Measurements from ENCODE around the gene CFDP1. TPM values are rescaled to one million over a fixed set of nuclear protein-coding genes. Genes with fewer than 3 reads are reported as not detected.
A peak's percentile ranks its signal among the peaks of the same experiment; 100 is the strongest.

Gene CFDP1
- polyA plus RNA-seq, 1 donor from 2014 or later: 31.5 TPM

DNA sequence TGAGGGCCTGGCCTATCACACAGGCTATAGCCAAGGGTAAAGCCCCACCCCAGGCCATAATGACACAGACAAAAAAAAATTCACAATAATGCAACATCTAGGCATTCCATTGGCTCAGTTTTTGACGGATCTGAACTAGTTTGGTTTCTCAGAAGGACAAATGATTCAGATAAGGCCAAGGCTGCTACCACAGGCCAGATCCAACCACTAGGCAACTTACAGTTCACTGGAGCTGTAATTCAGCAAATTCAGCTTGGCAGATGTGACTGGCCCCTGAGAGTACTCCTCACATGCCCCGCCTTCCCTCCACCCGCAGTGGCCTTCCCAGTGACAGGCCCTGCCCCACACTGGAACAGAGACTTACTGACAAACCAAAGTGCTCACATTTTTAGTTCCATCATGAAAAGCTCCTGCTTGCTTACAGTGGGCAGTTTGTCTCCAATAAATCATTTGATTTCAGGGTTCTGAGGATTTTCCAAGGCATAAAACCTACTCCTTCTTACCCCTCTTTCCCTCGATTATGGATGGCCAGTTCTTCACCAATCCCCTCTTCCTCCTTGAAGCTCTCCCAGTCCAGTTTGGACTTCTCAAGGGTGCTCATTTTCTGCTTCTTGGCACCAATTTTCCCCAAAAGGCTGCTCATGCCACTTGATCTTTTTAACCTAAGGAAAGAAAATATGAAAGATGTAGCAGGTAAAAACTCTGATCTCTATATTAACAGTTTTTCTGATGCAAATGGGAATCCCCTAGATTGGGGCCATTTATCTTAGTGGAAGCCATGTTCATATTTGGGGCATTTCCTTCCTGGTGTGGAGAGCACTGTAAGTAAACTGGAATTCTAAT is 128.6 kb downstream of the CFDP1 start:
- Mint-ChIP-seq H3K36me3 (peaks cover 34% of the 10 kb centered on the region), H3K9me3 (no peaks in the 10 kb centered on the region), H3K4me3 (peak overlapping the region in 2 of 4 donors; percentile 9 to 23), H3K4me1 (peaks cover 0 to 7% (median 0%) of the 10 kb centered on the region in 3 donors), H3K27me3 (peaks cover 9% of the 10 kb centered on the region), H3K27ac (no peak overlapping the region)

DNA sequence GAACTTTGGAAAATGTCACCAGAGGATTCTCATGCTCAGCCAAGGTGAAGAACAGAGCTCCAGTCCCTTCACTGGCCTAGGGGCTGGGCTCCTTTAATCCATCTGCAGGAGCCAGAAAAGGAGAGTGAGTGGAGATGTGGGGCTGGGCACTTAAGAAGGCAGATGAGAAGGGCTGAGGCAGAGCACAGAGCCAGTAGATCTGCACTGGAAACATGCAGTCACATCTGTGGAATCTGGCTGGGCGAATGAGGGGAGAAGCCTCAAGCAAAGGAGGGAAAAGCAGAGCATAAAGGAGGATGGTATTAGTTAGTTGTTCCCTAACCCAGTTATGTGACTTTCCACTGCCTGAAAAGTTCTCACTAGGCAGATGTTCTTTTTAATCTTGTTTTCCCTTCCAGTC is 131.5 kb downstream of the CFDP1 start:
- H3K9me3 Mint-ChIP-seq: no peaks in the 10 kb centered on the region
- peaks cover 47% of the 10 kb centered on the region for H3K36me3 Mint-ChIP-seq
- no peak overlapping the region for H3K27ac Mint-ChIP-seq
- no peak overlapping the region for H3K4me3 Mint-ChIP-seq
- H3K4me1 Mint-ChIP-seq: peaks cover 0 to 16% (median 0%) of the 10 kb centered on the region in 3 donors
- H3K27me3 Mint-ChIP-seq: peaks cover 5% of the 10 kb centered on the region

DNA sequence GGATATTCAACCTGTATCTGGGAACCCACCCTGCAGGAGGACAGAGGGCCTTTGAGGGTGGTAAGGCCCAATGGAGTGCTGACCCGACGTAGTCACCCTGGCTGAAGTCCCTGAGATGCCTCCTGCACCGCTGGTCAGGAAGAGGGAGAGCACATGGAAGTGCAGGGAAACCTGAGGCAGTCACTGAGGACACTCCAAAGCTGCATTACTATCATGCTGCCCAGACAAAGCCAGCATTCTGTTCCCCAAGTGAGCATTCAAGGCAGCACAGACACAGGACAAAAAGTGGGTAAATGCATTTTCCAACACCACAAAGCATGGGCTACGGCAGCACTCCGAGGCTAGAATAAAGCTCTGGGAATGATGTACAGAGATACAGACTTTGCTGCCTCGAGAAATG is 135.0 kb downstream of the CFDP1 start:
- Mint-ChIP-seq H3K36me3 (peaks cover 50% of the 10 kb centered on the region), H3K9me3 (no peaks in the 10 kb centered on the region), H3K4me1 (peaks cover 0 to 13% (median 0%) of the 10 kb centered on the region in 3 donors), H3K27ac (no peak overlapping the region), H3K4me3 (peak overlapping the region in 1 of 4 donors; percentile 88), H3K27me3 (peaks cover 9% of the 10 kb centered on the region)

DNA sequence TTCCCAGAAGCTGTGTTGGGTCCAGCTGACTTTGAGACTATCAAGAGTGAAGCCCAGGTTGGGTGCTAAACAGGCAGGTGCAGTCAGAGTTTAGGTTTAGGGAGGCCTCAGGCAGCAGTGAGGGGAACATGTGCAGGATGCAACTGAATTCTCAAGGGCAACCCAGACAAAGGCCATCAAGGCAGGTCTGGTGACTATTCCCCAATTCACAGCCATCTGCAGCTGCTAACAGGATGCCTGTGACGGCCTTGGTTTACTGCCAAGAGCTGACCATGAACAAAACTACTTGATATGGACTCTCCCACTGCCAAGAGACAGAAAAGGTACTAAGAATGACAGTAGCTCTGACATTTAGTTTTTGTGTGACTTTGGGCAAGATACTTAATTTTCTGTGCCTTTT is 136.7 kb downstream of the CFDP1 start:
- Mint-ChIP-seq H3K27me3 (peaks cover 9% of the 10 kb centered on the region), H3K36me3 (peaks cover 54% of the 10 kb centered on the region), H3K9me3 (no peaks in the 10 kb centered on the region), H3K27ac (no peak overlapping the region), H3K4me3 (peak overlapping the region in 1 of 4 donors; percentile 29), H3K4me1 (peaks cover 0 to 13% (median 0%) of the 10 kb centered on the region in 3 donors)

DNA sequence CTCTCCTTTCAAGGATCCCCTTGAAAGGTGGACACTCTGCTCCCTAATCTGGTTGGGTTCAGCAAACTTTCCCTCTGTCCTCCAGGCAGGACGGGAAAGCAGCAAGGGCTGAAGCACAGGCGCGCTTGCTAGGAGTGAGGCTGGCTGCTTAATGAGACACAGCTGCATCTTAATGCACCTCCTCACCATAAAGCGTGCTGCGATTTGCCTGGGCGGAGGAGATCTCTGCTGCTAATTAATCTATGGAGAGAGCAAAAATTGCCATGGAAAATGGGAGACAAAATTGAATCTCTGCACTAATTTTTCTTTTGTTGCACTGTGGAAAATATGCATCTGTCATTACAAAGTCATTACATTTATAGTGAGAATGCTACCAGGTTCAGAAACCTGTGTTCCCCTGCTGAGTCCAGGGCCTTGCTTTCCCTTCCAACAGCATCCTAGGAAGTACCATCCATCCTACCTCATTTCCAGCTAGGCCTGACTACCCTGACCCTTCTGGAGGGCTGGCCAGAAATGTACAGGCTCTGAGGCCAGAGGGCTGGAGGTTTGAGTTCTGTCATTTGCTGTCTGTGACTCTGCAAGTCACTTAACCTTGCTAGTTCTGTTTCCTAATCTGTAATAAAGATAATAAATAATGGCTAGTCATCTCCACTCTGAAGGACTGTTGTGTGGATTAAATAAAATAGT is 138.4 kb downstream of the CFDP1 start:
- peaks cover 0 to 12% (median 0%) of the 10 kb centered on the region in 3 donors for H3K4me1 Mint-ChIP-seq
- no peaks in the 10 kb centered on the region for H3K9me3 Mint-ChIP-seq
- peak overlapping the region in 1 of 3 donors; percentile 33 for H3K27ac Mint-ChIP-seq
- peaks cover 7% of the 10 kb centered on the region for H3K27me3 Mint-ChIP-seq
- H3K4me3 Mint-ChIP-seq: no peak overlapping the region
- H3K36me3 Mint-ChIP-seq: peaks cover 48% of the 10 kb centered on the region

DNA sequence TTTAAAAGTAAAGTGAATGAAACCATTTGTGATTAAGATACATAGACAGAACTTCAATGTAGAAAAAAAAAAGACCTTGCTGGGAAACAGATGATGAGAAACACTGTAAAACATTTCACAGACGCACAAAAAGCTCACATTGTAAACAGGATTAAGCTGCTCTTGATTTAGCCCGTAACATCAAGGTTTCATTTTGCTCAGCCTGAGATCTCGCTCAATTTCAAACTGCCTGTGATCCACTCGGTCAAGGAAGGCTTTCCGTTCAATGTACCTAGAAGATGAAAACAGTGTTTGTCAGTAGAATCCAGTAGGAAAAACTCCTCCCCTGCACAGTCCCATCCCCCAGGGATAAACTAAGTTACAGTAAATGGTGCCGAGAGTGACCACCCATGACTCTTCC is 139.5 kb downstream of the CFDP1 start:
- peaks cover 0 to 7% (median under 1%) of the 10 kb centered on the region in 3 donors for H3K4me1 Mint-ChIP-seq
- no peaks in the 10 kb centered on the region for H3K9me3 Mint-ChIP-seq
- no peak overlapping the region for H3K27ac Mint-ChIP-seq
- peaks cover 46% of the 10 kb centered on the region for H3K36me3 Mint-ChIP-seq
- H3K27me3 Mint-ChIP-seq: peaks cover 3% of the 10 kb centered on the region
- no peak overlapping the region for H3K4me3 Mint-ChIP-seq

DNA sequence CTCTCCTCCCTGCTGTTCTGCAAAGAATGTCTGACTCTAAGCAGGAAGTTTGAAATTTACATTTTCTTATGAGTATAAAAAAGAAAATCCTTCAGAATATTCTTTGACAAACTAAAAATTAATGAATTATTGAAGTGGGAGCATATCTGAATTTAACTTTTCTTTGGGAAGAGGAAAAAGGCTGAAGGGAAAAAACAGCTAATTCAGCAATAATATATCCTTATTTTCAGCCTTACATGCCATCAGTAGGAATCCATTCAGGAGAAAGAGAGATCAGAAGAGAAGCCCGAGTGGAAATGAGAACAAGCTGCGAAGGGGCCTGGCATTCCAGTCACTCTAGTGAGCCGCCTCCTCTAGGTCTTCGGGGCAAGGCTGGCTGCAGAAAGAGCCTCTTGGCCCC is 140.1 kb downstream of the CFDP1 start:
- Mint-ChIP-seq H3K36me3 (peaks cover 43% of the 10 kb centered on the region), H3K4me1 (peaks cover 0 to 9% (median 5%) of the 10 kb centered on the region in 3 donors)

DNA sequence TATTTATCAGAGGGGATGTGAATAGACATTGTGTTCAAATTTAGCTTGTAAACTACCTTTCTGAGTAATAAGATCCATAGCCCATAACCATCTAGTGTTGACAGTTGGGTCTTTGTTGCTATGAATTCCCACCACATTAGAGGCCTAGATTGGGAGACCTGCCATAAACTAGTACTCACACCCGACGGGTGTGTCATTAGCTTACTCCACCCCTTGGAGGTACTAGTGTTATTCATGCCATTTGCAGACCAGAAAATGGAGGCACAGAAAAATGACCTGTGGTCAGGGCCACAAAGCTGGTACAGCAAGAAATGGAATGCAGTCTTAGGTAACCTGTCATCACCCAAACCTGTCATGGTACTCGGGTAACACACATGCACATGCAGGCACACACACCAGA is 140.6 kb downstream of the CFDP1 start:
- Mint-ChIP-seq H3K9me3 (no peaks in the 10 kb centered on the region), H3K4me1 (peaks cover 0 to 8% (median 5%) of the 10 kb centered on the region in 3 donors), H3K36me3 (peaks cover 39% of the 10 kb centered on the region), H3K27ac (no peak overlapping the region), H3K4me3 (no peak overlapping the region), H3K27me3 (peaks cover 8% of the 10 kb centered on the region)

More for the DNA sequence above, 140.1 kb downstream of the CFDP1 start:
- no peaks in the 10 kb centered on the region for H3K9me3 Mint-ChIP-seq
- H3K4me3 Mint-ChIP-seq: no peak overlapping the region
- H3K27ac Mint-ChIP-seq: no peak overlapping the region
- peaks cover 8% of the 10 kb centered on the region for H3K27me3 Mint-ChIP-seq

DNA sequence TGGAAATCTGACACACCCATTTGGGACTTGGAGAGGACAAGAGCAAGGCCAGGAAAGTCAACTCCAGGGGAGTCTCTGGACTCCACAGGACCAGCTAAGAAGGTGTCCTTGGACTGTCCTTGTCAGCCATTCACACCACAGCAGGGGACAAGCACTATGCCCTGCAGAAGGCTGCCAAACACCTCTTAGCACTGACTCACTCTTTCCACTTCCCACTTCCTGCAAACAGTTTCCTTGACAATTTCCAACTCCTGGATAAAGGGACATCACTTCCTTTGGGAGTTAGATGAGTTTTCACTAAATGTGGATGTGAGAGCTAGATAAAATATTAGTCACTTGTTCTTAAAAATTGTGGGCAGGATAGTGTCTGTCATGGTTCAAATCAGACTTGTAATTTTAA is 144.1 kb downstream of the CFDP1 start:
- Mint-ChIP-seq H3K27ac (no peak overlapping the region), H3K36me3 (peaks cover 30% of the 10 kb centered on the region), H3K9me3 (peaks cover 0 to 5% (median 0%) of the 10 kb centered on the region in 3 donors), H3K4me3 (no peak overlapping the region), H3K4me1 (peaks cover 0 to 9% (median 5%) of the 10 kb centered on the region in 3 donors), H3K27me3 (peaks cover 9% of the 10 kb centered on the region)

DNA sequence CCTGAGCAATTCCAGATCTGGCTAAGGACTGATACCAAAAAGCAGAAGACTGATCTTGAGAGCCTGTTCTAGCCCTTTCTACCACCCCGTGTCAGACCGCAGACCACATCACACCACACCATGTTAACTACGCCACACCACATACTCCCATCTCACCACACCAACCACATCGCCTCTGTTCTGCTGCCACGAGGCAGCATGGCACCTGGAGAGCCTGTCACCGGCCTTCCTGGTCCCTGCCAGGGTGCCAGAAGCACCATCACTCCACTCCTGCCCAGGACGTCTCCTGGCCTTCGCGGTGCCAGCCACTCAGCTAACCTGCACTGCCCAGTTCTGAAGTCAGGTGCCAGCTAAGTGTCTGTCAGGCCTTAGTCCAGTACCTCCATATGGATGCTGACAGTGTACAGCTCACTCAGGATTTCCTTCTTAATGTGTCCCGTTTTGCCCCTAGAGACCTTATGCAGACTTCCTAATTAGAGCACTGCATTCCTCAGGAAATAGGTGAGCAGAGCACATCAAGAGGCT is 144.6 kb downstream of the CFDP1 start:
- Mint-ChIP-seq H3K9me3 (peaks cover 0 to 5% (median 0%) of the 10 kb centered on the region in 3 donors), H3K4me3 (peak overlapping the region in 1 of 4 donors; percentile 6), H3K27me3 (peaks cover 7% of the 10 kb centered on the region), H3K27ac (no peak overlapping the region), H3K36me3 (peaks cover 24% of the 10 kb centered on the region), H3K4me1 (peaks cover 0 to 9% (median 5%) of the 10 kb centered on the region in 3 donors)

DNA sequence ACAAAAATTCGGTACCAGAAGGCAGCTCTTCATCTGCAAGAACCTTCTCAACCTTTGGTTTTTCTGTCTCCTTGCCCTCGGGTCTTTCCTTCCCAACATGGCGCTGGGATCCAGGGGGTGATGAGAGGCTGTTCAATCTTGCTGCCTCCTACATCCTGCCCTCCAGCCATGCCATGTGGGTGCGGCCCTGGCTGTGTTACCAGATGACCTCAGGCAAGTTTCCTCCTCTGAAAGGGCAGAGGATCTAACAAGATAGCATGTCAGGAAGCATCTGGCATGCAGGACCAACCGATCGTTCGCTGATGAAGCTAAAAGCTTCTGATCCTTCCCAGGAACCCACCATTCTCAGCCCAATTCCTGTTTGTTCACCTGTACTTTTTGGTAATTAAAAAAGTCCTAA is 145.1 kb downstream of the CFDP1 start:
- H3K36me3 Mint-ChIP-seq: peaks cover 24% of the 10 kb centered on the region
- peaks cover 0 to 5% (median 0%) of the 10 kb centered on the region in 3 donors for H3K9me3 Mint-ChIP-seq
- H3K4me1 Mint-ChIP-seq: peaks cover 0 to 9% (median 5%) of the 10 kb centered on the region in 3 donors
- no peak overlapping the region for H3K27ac Mint-ChIP-seq
- H3K4me3 Mint-ChIP-seq: no peak overlapping the region
- peaks cover 7% of the 10 kb centered on the region for H3K27me3 Mint-ChIP-seq

DNA sequence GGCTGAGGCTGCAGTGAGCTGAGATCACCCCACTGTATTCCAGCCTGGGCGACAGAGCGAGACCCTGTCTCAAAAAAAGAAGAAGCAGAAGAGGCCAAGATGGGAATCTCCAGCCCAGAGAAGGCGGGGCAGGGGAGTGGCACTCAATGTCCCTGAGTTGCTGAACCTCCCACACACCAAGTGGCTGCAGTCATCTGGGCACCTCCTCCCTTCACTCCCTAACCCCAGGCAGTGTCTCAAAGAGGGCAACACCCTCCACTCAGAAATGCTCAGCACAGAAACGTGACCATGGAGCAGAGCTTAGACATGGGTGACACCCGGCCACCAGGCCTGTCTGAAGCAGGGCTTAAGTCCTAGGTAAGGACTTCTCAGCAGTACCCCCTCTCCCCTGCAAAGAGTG is 145.6 kb downstream of the CFDP1 start:
- Mint-ChIP-seq H3K4me3 (no peak overlapping the region), H3K9me3 (peaks cover 0 to 5% (median 0%) of the 10 kb centered on the region in 3 donors), H3K4me1 (peaks cover 0 to 9% (median 5%) of the 10 kb centered on the region in 3 donors), H3K27ac (peak overlapping the region in 1 of 3 donors; percentile 13), H3K27me3 (peaks cover 10% of the 10 kb centered on the region), H3K36me3 (peaks cover 20% of the 10 kb centered on the region)

DNA sequence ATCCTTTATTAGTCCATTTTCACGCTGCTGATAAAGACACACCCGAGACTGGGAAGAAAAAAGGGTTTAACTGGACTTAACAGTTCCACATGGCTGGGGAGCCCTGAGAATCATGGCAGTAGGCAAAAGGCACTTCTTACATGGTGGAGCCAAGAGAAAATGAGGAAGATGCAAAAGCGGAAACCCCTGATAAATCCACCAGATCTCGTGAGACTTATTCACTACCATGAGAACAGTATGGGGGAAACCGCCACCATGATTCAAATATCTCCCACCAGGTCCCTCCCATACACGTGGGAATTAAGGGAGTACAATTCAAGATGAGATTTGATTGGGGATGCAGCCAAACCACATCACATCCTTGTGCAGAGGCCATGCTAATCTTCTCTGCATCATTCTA is 146.9 kb downstream of the CFDP1 start:
- H3K36me3 Mint-ChIP-seq: peaks cover 11% of the 10 kb centered on the region
- H3K9me3 Mint-ChIP-seq: peaks cover 0 to 5% (median 0%) of the 10 kb centered on the region in 3 donors
- H3K27me3 Mint-ChIP-seq: peaks cover 16% of the 10 kb centered on the region
- H3K4me3 Mint-ChIP-seq: no peak overlapping the region
- H3K27ac Mint-ChIP-seq: no peak overlapping the region
- peaks cover 0 to 9% (median 5%) of the 10 kb centered on the region in 3 donors for H3K4me1 Mint-ChIP-seq

DNA sequence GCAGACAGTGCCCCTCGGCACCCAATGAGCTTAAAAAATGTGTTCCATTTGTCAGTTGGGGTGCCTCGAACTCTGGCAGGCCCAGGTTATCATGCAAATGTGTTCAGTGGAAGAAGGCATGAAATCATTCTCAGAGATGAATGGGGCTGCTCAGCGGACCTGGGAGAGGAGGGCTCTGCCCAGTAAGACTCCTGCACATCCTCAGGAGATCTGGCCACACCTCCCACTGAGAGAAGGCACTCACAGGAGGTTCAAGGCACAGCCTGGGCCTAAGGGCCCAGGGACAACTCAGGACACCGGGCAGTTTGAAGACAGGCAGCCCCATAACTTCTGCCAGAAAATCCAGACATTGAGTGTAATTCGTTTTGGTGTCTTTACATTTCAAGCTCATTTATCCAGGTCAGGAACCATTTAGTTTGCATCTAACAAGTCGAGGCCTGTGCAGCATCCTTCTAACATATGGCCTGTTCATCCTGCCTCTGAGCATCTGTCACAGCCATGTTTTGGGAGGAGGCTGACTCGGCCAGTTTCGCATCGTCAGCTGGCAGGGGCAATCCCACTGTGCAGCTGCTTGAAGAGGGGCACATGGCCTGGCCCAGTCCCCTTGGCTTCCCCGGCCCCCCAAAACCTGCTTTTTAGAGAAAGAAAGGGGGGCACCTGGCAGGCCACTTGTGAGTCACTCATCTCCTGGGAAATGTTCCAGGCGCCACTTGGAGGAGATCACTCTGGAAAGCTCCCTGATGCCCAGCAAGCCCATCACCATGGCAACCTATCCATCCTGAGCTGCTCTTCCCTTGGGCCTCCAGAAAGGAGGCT is 150.6 kb downstream of the CFDP1 start:
- Mint-ChIP-seq H3K27ac (no peak overlapping the region), H3K27me3 (peaks cover 26% of the 10 kb centered on the region), H3K4me3 (no peak overlapping the region), H3K9me3 (peaks cover 0 to 5% (median 3%) of the 10 kb centered on the region in 3 donors), H3K36me3 (peaks cover 5% of the 10 kb centered on the region), H3K4me1 (peaks cover 0 to 3% (median 0%) of the 10 kb centered on the region in 3 donors)
